GM21526 (cell line): ENCODE measurements around the gene MTR.

Source experiments
- ATAC-seq: cut with Tn5 transposase; IDR thresholded peaks from one replicate; pipeline ENCODE4 v1.9.1; 2021; ENCODE audit warnings: moderate library complexity; ENCODE audit not compliant: unreplicated experiment, low FRiP score

The MTR gene

GRCh38 chr1:236773919-236774318, 21.2 kb upstream of the MTR start:
- ATAC-seq = no peak

- no peak for ATAC-seq
These were observed 20.2 kb upstream of the MTR start for GRCh38 chr1:236774926-236775325.

- no peak for ATAC-seq
These were observed 15.8 kb upstream of the MTR start for GRCh38 chr1:236779312-236779711.

GRCh38 chr1:236785477-236785876, 9.6 kb upstream of the MTR start:
- no peak for ATAC-seq

- no peak for ATAC-seq
These were observed 8.6 kb upstream of the MTR start for GRCh38 chr1:236786453-236786852.

GRCh38 chr1:236794585-236795034, 482 bp upstream of the MTR start:
- ATAC-seq = no peak

GRCh38 chr1:236795757-236796667, 920 bp downstream of the MTR start:
- peak; percentile 30 for ATAC-seq

GRCh38 chr1:236799001-236799400, 3.9 kb downstream of the MTR start:
- ATAC-seq = no peak

GRCh38 chr1:236800002-236800620, 5.0 kb downstream of the MTR start:
- no peak for ATAC-seq

- no peak for ATAC-seq
These were observed 5.5 kb downstream of the MTR start for GRCh38 chr1:236800623-236801022.

- no peak for ATAC-seq
These were observed 7.2 kb downstream of the MTR start for GRCh38 chr1:236802264-236802663.

GRCh38 chr1:236806634-236807033, 11.5 kb downstream of the MTR start:
- no peak for ATAC-seq

- ATAC-seq = no peak
These were observed 12.9 kb downstream of the MTR start for GRCh38 chr1:236808005-236808404.

- no peak for ATAC-seq
These were observed 13.6 kb downstream of the MTR start for GRCh38 chr1:236808564-236809130.

- no peak for ATAC-seq
These were observed 14.1 kb downstream of the MTR start for GRCh38 chr1:236809148-236809547.

GRCh38 chr1:236810018-236810417, 14.9 kb downstream of the MTR start:
- no peak for ATAC-seq

- ATAC-seq = no peak
These were observed 17.4 kb downstream of the MTR start for GRCh38 chr1:236812334-236813030.

GRCh38 chr1:236815941-236816340, 20.8 kb downstream of the MTR start:
- no peak for ATAC-seq

GRCh38 chr1:236819856-236820255, 24.8 kb downstream of the MTR start:
- no peak for ATAC-seq

- ATAC-seq = no peak
These were observed 26.1 kb downstream of the MTR start for GRCh38 chr1:236821091-236821627.

- ATAC-seq = no peak
These were observed 28.5 kb downstream of the MTR start for GRCh38 chr1:236823559-236823958.
